ENCODE results near the gene MAP3K9.

GRCh38 chr14:70784886-70785285 lies 24.4 kb downstream of the MAP3K9 start:
- TF ChIP-seq CTCF (conservative IDR thresholded peaks at IDR 0.05), result no peak
- TF ChIP-seq EZH2 (IDR thresholded peaks at IDR 0.05; ENCODE audit: low read depth), result no peak

Measured in PC-9 (cell line).